ENCODE data around the gene KRT26.

KRT26 gene

GRCh38 chr17:40734018-40734417 lies 38.0 kb downstream of the KRT26 start:
- no peak overlapping the region for H3K4me3 ChIP-seq (ENCODE audit: low read depth, low read length)

GRCh38 chr17:40730970-40731369 lies 41.0 kb downstream of the KRT26 start:
- no peak overlapping the region for H3K4me3 ChIP-seq (ENCODE audit: low read depth, low read length)

GRCh38 chr17:40727447-40728231 lies 44.4 kb downstream of the KRT26 start:
- no peak overlapping the region for H3K4me3 ChIP-seq (ENCODE audit: low read depth, low read length)

GRCh38 chr17:40726919-40727318 lies 45.1 kb downstream of the KRT26 start:
- H3K4me3 ChIP-seq (ENCODE audit: low read depth, low read length) = no peak overlapping the region

- no peak overlapping the region for H3K4me3 ChIP-seq (ENCODE audit: low read depth, low read length)
Observed at GRCh38 chr17:40724656-40725055, 47.3 kb downstream of the KRT26 start.

GRCh38 chr17:40722241-40722640 lies 49.8 kb downstream of the KRT26 start:
- no peak overlapping the region for H3K4me3 ChIP-seq (ENCODE audit: low read depth, low read length)

GRCh38 chr17:40720899-40721298 lies 51.1 kb downstream of the KRT26 start:
- no peak overlapping the region for H3K4me3 ChIP-seq (ENCODE audit: low read depth, low read length)

GRCh38 chr17:40718930-40719329 lies 53.1 kb downstream of the KRT26 start:
- H3K4me3 ChIP-seq (ENCODE audit: low read depth, low read length) = no peak overlapping the region

GRCh38 chr17:40717776-40718175 lies 54.2 kb downstream of the KRT26 start:
- no peak overlapping the region for H3K4me3 ChIP-seq (ENCODE audit: low read depth, low read length)
